Hepatocyte (in vitro differentiated cells): ENCODE data around the gene CEP89.

Experiments
- CTCF ChIP-seq: fragments of 200-600 bp; sonication (generic); IDR thresholded peaks from 2 replicates; pipeline ENCODE4 v1.5.1; 2016; ENCODE audit warnings: antibody characterized with exemption, mild to moderate bottlenecking; ENCODE audit not compliant: poor library complexity
- EZH2 ChIP-seq: fragments of 200-600 bp; sonication (generic); IDR thresholded peaks from 2 replicates; pipeline ENCODE4 v1.6.1; 2016; ENCODE audit warnings: antibody characterized with exemption, mild to moderate bottlenecking, borderline replicate concordance
- EZH2phosphoT487 ChIP-seq: fragments of 200-600 bp; sonication (generic); IDR thresholded peaks from one replicate; pipeline ENCODE4 v1.6.1; 2018; ENCODE audit warnings: antibody characterized with exemption, mild to moderate bottlenecking, low read depth, moderate library complexity; ENCODE audit not compliant: unreplicated experiment, severe bottlenecking

GRCh38 chr19:32877977-32878745 lies 93.6 kb downstream of the CEP89 start:
- TF ChIP-seq EZH2 (no peak), CTCF (no peak), EZH2phosphoT487 (no peak)
